ENCODE data around the gene CAMTA2. TPM values are rescaled to one million over a fixed set of nuclear protein-coding genes. Genes with fewer than 3 reads are reported as not detected.
A peak's percentile ranks its signal among the peaks of the same experiment; 100 is the strongest.

CAMTA2 gene
- total RNA-seq, 1 experiment from 2014 or later, result 21.4 TPM

- Mint-ChIP-seq H3K4me3 (ENCODE audit: low read depth, unreplicated experiment) (no peak overlapping the region), H3K27me3 (ENCODE audit: unreplicated experiment) (no peaks in the 10 kb centered on the region), H3K36me3 (ENCODE audit: insufficient read depth, unreplicated experiment) (peaks cover 30% of the 10 kb centered on the region), H3K4me1 (ENCODE audit: low read depth, unreplicated experiment) (peaks cover 17% of the 10 kb centered on the region), H3K9me3 (ENCODE audit: low read depth, unreplicated experiment) (no peaks in the 10 kb centered on the region), H3K27ac (ENCODE audit: unreplicated experiment) (no peak overlapping the region)
- TF ChIP-seq CTCF (IDR thresholded peaks at IDR 0.05; ENCODE audit: unreplicated experiment), result no peak
- intact Hi-C loops (cut with micrococcal nuclease; ENCODE audit: unreplicated experiment), result no loop called here
- CTCF ChIA-PET, result no interaction called here
- no TSS peak for BruUV-seq (replicated peaks)
- DNase-seq, result no peak
Observed at GRCh38 chr17:5003214-5003867, 15.9 kb upstream of the CAMTA2 start.

- H3K4me1 Mint-ChIP-seq (ENCODE audit: low read depth, unreplicated experiment), result peaks cover 17% of the 10 kb centered on the region
- BruUV-seq (replicated peaks), result no TSS peak
- H3K27me3 Mint-ChIP-seq (ENCODE audit: unreplicated experiment), result no peaks in the 10 kb centered on the region
- peaks cover 40% of the 10 kb centered on the region for H3K36me3 Mint-ChIP-seq (ENCODE audit: insufficient read depth, unreplicated experiment)
- TF ChIP-seq CTCF (IDR thresholded peaks at IDR 0.05; ENCODE audit: unreplicated experiment), result no peak
- H3K4me3 Mint-ChIP-seq (ENCODE audit: low read depth, unreplicated experiment), result no peak overlapping the region
- no peaks in the 10 kb centered on the region for H3K9me3 Mint-ChIP-seq (ENCODE audit: low read depth, unreplicated experiment)
- intact Hi-C loops (cut with micrococcal nuclease; ENCODE audit: unreplicated experiment), result no loop called here
- H3K27ac Mint-ChIP-seq (ENCODE audit: unreplicated experiment), result no peak overlapping the region
- CTCF ChIA-PET, result no interaction called here
- no peak for DNase-seq
Observed at GRCh38 chr17:5002121-5002788, 14.8 kb upstream of the CAMTA2 start.

- BruUV-seq (replicated peaks), result no TSS peak
- peaks cover 44% of the 10 kb centered on the region for H3K36me3 Mint-ChIP-seq (ENCODE audit: insufficient read depth, unreplicated experiment)
- H3K9me3 Mint-ChIP-seq (ENCODE audit: low read depth, unreplicated experiment), result no peaks in the 10 kb centered on the region
- H3K27ac Mint-ChIP-seq (ENCODE audit: unreplicated experiment), result no peak overlapping the region
- no peak overlapping the region for H3K4me3 Mint-ChIP-seq (ENCODE audit: low read depth, unreplicated experiment)
- H3K27me3 Mint-ChIP-seq (ENCODE audit: unreplicated experiment), result no peaks in the 10 kb centered on the region
- H3K4me1 Mint-ChIP-seq (ENCODE audit: low read depth, unreplicated experiment), result peaks cover 17% of the 10 kb centered on the region
- no peak for TF ChIP-seq CTCF (IDR thresholded peaks at IDR 0.05; ENCODE audit: unreplicated experiment)
- DNase-seq, result no peak
- intact Hi-C loops (cut with micrococcal nuclease; ENCODE audit: unreplicated experiment), result no loop called here
- CTCF ChIA-PET, result no interaction called here
Observed at GRCh38 chr17:5000237-5000639, 12.8 kb upstream of the CAMTA2 start.

GRCh38 chr17:4999430-5000093, 12.1 kb upstream of the CAMTA2 start:
- H3K4me1 Mint-ChIP-seq (ENCODE audit: low read depth, unreplicated experiment), result peaks cover 17% of the 10 kb centered on the region
- H3K9me3 Mint-ChIP-seq (ENCODE audit: low read depth, unreplicated experiment), result no peaks in the 10 kb centered on the region
- TSS peak; percentile 49 for BruUV-seq (replicated peaks)
- no peak overlapping the region for H3K27ac Mint-ChIP-seq (ENCODE audit: unreplicated experiment)
- TF ChIP-seq CTCF (IDR thresholded peaks at IDR 0.05; ENCODE audit: unreplicated experiment), result no peak
- H3K4me3 Mint-ChIP-seq (ENCODE audit: low read depth, unreplicated experiment), result peak overlapping the region; percentile 87
- intact Hi-C loops (cut with micrococcal nuclease; ENCODE audit: unreplicated experiment), result no loop called here
- no peak for DNase-seq
- H3K36me3 Mint-ChIP-seq (ENCODE audit: insufficient read depth, unreplicated experiment), result peaks cover 44% of the 10 kb centered on the region
- CTCF ChIA-PET, result no interaction called here
- no peaks in the 10 kb centered on the region for H3K27me3 Mint-ChIP-seq (ENCODE audit: unreplicated experiment)
